Measurements from ENCODE around the gene GRB2.

Gene GRB2

GRCh38 chr17:75433218-75433783 is 27.8 kb upstream of the GRB2 start:
- Histone ChIP-seq H3K4me1 (ENCODE audit: control insufficient read depth in 1 of 2, insufficient read depth in 1 of 2, low read depth in 1 of 2, low read length in 1 of 2) (no peaks in the 10 kb centered on the region), H3K36me3 (no peaks in the 10 kb centered on the region), H3K27me3 (peaks cover 8% of the 10 kb centered on the region), H3K4me3 (ENCODE audit: low read depth in 1 of 2, low read length in 1 of 2) (no peak overlapping the region), H3K9me3 (no peaks in the 10 kb centered on the region), H3K27ac (no peak overlapping the region)
- TF ChIP-seq, protein P1, sequence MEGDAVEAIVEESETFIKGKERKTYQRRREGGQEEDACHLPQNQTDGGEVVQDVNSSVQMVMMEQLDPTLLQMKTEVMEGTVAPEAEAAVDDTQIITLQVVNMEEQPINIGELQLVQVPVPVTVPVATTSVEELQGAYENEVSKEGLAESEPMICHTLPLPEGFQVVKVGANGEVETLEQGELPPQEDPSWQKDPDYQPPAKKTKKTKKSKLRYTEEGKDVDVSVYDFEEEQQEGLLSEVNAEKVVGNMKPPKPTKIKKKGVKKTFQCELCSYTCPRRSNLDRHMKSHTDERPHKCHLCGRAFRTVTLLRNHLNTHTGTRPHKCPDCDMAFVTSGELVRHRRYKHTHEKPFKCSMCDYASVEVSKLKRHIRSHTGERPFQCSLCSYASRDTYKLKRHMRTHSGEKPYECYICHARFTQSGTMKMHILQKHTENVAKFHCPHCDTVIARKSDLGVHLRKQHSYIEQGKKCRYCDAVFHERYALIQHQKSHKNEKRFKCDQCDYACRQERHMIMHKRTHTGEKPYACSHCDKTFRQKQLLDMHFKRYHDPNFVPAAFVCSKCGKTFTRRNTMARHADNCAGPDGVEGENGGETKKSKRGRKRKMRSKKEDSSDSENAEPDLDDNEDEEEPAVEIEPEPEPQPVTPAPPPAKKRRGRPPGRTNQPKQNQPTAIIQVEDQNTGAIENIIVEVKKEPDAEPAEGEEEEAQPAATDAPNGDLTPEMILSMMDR (IDR thresholded peaks at IDR 0.05) = no peak

DNA sequence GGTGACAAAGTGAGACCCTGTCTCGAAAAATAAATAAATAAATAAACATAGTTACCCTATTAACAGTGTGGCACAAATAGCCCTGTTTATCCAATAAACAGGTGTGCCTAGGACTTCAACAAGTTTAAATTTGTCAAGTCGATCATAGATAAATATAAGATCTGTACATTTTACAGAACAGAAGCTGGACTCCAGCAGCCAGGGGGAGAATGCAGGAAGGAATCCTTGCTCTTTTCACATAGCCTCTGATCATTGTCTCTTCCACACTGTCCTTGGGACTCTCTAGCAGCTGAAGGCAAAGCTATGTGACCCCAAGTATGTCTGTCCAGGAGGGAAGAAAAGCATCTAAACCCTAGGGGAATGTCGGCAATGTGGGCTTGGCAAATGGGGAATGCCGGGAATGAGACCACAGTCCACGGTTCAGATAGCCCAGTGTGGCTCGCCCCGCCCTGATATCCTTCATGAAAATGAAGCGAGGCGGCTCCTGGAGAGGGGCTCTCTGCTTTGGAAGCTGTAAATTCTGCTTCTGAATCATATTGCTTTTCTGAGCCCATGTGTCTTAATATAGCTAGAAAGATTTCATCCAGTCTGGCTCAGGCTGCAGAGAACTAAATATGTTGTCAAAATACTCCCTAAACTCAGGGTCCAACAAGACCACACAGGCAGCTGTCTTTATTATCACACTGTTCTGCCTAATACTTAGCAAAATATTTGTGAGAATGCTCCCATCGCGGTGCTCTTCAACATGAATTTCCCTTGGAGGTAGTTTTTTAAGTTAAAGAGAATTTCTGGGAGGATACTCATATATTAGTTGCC is 24.9 kb upstream of the GRB2 start:
- Histone ChIP-seq H3K9me3 (no peaks in the 10 kb centered on the region), H3K4me3 (ENCODE audit: low read depth in 1 of 2, low read length in 1 of 2) (no peak overlapping the region), H3K27ac (no peak overlapping the region), H3K27me3 (peaks cover 8% of the 10 kb centered on the region), H3K36me3 (no peaks in the 10 kb centered on the region), H3K4me1 (ENCODE audit: control insufficient read depth in 1 of 2, insufficient read depth in 1 of 2, low read depth in 1 of 2, low read length in 1 of 2) (peaks cover 5 to 8% of the 10 kb centered on the region in 2 experiments)
- TF ChIP-seq, protein P1 (IDR thresholded peaks at IDR 0.05) = no peak

DNA sequence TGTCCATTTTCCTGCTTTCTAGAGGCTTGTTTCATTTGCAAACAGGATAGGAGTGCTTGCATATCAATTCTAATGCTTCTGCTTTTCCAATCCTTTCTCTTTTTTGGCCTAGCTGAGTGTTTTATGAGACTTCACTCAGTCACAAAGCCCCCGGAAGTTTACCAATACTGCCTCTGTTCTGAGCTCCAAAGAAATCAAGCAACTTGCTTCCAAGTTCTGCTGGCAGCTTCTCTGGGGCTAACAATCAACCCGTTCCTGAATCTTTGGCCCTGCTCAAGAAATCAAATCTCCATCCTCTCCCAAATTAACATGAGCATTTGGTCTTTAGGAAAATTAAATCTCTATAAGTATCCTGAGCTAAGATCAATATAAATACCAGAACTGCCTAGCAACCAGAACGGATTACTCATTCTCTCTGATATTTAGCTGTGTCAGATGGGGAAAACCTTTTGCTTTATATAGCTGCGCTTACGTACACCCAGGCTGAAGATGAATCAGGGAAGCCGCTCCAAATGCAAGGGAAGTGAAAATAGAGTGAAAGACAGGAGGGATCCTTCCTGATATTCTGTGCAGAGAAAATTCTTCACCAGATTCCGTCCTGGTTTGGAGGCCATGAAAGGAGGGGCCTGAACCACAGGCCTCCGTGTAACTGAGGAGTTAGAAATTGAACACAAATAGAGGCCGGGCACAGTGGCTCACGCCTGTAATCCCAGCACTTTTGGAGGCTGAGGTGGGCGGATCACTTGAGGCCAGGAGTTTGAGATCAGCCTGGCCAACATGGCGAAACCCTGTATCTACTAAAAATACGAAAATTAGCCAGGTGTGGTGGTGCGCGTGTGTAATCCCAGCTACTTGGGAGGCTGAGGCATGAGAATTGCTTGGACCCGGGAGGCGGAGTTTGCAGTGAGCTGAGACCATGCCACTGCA is 23.3 kb upstream of the GRB2 start:
- TF ChIP-seq, protein P1 (IDR thresholded peaks at IDR 0.05) = no peak
- Histone ChIP-seq H3K4me1 (ENCODE audit: control insufficient read depth in 1 of 2, insufficient read depth in 1 of 2, low read depth in 1 of 2, low read length in 1 of 2) (peaks cover 5 to 8% of the 10 kb centered on the region in 2 experiments), H3K9me3 (no peaks in the 10 kb centered on the region), H3K27ac (no peak overlapping the region), H3K36me3 (no peaks in the 10 kb centered on the region), H3K4me3 (ENCODE audit: low read depth in 1 of 2, low read length in 1 of 2) (no peak overlapping the region), H3K27me3 (no peaks in the 10 kb centered on the region)

DNA sequence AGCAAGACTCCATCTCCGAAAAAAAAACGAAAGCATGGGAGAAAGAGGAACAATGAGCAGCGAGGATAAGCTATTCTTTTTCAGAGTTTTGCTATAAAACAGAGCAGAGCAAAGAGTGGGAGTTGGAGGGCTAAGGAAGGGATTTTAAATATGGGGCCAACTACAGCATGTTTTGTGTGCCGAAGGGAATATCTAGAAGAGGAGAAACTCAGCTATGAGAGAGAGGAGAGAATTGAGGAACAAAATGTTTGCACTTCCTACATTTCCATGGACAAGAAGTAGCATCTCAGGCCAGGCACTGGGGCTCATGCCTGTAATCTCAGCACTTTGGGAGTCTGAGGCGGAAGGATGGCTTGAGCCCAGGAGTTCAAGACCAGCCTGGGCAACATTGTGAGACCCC is 13.1 kb upstream of the GRB2 start:
- Histone ChIP-seq H3K9me3 (no peaks in the 10 kb centered on the region), H3K36me3 (no peaks in the 10 kb centered on the region), H3K4me3 (ENCODE audit: low read depth in 1 of 2, low read length in 1 of 2) (peak overlapping the region; percentile 35 to 43), H3K4me1 (ENCODE audit: control insufficient read depth in 1 of 2, insufficient read depth in 1 of 2, low read depth in 1 of 2, low read length in 1 of 2) (peaks cover 9 to 10% of the 10 kb centered on the region in 2 experiments), H3K27me3 (no peaks in the 10 kb centered on the region), H3K27ac (peak overlapping the region; percentile 65)
- TF ChIP-seq, protein P1 (IDR thresholded peaks at IDR 0.05) = no peak

DNA sequence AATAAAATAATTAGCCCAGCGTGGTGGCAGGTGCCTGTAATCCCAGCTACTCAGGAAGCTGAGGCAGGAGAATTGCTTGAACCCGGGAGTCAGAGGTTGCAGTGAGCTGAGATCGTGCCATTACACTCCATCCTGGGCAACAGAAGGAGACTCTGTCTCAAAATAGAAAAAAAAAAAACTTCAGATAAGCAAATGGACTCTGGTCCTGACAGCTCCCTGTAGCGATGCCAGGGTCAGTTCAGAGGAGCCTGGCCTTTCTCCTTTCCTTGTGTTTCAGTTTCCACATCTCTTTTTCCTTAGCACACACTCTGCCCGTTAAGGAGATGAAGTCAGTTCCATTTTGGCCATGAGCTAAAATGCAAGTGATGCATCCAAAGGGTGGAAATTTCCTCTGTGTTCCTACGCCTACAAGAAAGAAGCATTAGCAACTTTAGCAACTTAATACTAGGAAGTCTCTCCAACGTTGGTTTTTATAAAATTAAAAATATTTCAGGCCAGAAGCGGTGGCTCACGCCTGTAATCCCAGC is 11.6 kb upstream of the GRB2 start:
- no peaks in the 10 kb centered on the region for H3K36me3 ChIP-seq
- H3K4me1 ChIP-seq (ENCODE audit: control insufficient read depth in 1 of 2, insufficient read depth in 1 of 2, low read depth in 1 of 2, low read length in 1 of 2) = peaks cover 19 to 20% of the 10 kb centered on the region in 2 experiments
- H3K27ac ChIP-seq = no peak overlapping the region
- no peak overlapping the region for H3K4me3 ChIP-seq (ENCODE audit: low read depth in 1 of 2, low read length in 1 of 2)
- no peaks in the 10 kb centered on the region for H3K27me3 ChIP-seq
- no peaks in the 10 kb centered on the region for H3K9me3 ChIP-seq
- TF ChIP-seq, protein P1 (IDR thresholded peaks at IDR 0.05) = no peak

All from neutrophil (primary cell).